Ishikawa (cell line): ENCODE measurements around the gene KIF22.

Experiments
- CEBPB ChIP-seq: IDR thresholded peaks from 2 replicates; pipeline ENCODE4 v1.6.1; 2012
- CREB1 ChIP-seq: IDR thresholded peaks from 2 replicates; pipeline ENCODE4 v1.6.1; 2012; ENCODE audit warnings: low read depth
- EGR1 ChIP-seq: IDR thresholded peaks from 2 replicates; pipeline ENCODE4 v1.6.1; 2012
- EP300 ChIP-seq: IDR thresholded peaks from 2 replicates; pipeline ENCODE4 v1.6.1; 2012; ENCODE audit warnings: borderline replicate concordance
- FOXM1 ChIP-seq: IDR thresholded peaks from 2 replicates; pipeline ENCODE4 v1.6.1; 2012; ENCODE audit warnings: low read depth, borderline replicate concordance
- RAD21 ChIP-seq: IDR thresholded peaks from 2 replicates; pipeline ENCODE4 v1.6.1; 2012; ENCODE audit warnings: low read depth
- TAF1 ChIP-seq: IDR thresholded peaks from 2 replicates; pipeline ENCODE4 v1.6.1; 2012; ENCODE audit warnings: low read depth, mild to moderate bottlenecking
- TEAD4 ChIP-seq: IDR thresholded peaks from 2 replicates; pipeline ENCODE4 v1.6.1; 2012
- YY1 ChIP-seq: IDR thresholded peaks from 2 replicates; pipeline ENCODE4 v1.6.1; 2012; ENCODE audit warnings: low read depth
- TF ChIP-seq, protein P1 (sequence below): IDR thresholded peaks from 2 replicates; pipeline ENCODE4 v1.6.1; 2012; ENCODE audit warnings: low read depth, mild to moderate bottlenecking

DNA sequence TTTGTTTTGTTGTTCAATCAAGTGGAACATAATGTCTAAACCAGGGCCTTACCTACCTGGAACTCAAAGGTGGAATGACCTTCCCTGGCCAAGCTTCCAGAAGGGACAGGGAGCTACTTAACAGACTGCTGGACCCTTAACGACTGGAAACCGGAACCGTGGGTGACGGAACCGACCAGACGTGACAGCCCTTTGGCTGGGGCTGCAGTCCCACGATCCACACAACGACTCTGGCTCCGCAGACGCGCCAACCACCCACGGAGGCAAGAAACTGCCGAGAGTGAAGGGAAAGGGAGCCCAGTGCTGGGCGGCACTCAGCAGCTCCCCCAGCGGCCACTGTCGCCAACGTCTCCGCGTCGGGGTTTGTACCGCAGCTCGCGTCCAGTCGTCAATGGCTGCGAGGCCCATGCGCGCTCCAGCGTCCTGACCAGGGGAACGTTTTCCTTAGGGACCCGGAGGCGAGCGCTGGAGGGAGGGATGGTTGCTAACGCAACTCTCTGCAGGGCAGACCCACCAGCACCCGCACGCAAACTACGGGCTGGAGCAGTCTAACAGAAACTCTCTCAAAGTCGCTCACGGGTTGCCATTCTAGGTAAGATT is 5.5 kb upstream of the KIF22 start:
- TF ChIP-seq RAD21 (no peak), FOXM1 (no peak), EP300 (no peak), CEBPB (no peak), EGR1 (no peak), CREB1 (no peak), YY1 (no peak), TEAD4 (no peak), TAF1 (no peak)
- TF ChIP-seq, protein P1, sequence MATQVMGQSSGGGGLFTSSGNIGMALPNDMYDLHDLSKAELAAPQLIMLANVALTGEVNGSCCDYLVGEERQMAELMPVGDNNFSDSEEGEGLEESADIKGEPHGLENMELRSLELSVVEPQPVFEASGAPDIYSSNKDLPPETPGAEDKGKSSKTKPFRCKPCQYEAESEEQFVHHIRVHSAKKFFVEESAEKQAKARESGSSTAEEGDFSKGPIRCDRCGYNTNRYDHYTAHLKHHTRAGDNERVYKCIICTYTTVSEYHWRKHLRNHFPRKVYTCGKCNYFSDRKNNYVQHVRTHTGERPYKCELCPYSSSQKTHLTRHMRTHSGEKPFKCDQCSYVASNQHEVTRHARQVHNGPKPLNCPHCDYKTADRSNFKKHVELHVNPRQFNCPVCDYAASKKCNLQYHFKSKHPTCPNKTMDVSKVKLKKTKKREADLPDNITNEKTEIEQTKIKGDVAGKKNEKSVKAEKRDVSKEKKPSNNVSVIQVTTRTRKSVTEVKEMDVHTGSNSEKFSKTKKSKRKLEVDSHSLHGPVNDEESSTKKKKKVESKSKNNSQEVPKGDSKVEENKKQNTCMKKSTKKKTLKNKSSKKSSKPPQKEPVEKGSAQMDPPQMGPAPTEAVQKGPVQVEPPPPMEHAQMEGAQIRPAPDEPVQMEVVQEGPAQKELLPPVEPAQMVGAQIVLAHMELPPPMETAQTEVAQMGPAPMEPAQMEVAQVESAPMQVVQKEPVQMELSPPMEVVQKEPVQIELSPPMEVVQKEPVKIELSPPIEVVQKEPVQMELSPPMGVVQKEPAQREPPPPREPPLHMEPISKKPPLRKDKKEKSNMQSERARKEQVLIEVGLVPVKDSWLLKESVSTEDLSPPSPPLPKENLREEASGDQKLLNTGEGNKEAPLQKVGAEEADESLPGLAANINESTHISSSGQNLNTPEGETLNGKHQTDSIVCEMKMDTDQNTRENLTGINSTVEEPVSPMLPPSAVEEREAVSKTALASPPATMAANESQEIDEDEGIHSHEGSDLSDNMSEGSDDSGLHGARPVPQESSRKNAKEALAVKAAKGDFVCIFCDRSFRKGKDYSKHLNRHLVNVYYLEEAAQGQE = no peak
